SHP77 (cell line): ENCODE data around the gene TRPV5.

Source experiments
- DNase-seq, 2 experiments: peaks; one replicate each; lab custom pipeline; 2025; lab: John Stamatoyannopoulos, UW

TRPV5 gene

DNA sequence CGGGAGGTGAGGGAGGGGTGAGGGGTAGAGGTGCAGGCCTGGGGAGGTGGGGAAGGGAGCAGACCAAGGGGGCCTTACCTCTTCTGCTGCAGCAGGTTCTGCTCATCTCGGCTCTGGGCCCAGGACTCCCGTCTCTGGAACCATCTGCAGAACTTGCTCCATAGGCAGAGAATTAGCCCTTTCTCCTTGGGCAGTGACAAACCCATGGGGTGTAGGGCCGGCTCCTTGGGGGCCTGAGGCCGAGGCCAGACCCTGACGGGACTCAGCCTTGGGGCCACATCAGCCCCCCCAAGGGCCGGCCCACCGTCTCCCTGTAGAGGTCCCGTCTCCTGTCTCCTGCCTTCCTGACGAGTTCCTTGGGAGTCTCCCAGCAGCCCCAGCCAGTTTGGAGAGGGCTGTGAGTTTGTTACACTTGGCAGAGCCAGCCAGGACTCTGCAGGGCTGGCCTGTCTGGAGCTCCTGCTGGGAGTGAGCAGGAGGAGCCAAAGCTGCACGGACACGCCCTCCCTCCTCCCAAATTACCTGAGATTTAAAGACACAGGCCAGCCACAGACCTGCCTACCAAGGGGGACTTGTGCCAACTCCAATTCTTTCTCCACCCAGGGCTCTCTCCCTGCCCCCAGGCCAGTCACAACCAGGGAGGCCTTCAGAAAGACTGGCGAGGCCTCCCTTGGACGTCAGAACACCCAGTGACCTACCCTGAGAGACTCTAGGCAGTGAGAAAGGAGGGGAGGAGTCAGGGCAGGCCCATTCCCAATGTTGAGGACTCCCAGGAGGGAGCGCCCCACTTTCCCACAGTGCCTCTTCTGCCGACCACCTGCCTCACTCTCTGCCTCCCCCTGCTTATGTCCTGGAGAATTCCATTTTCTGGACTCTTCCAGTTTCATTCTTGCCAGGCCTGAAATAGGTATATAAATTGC is 48.0 kb downstream of the TRPV5 start, which contains the start of gene TRPV6:
TRPV6 (minus strand) TSS at position 435 of the 920 bp plus-strand sequence.
- no peak for DNase-seq

DNA sequence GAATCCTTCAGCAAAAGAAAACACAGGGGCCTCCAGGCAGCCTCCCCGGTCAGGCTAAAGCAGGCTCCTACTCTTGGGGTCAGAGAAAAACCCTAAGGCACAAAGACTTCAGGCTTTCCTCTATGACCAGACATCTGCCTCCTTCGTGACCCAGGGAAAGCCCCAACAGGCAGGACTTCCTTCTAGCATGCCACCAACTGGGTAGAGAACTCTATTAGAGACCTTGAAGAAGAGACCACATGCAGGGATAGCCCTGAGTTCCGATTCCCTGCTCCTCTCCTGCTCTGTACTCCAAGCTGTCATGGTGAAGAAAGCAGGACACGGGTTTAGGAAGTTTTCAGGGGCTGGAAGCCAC is 49.3 kb downstream of the TRPV5 start:
- no peak for DNase-seq

DNA sequence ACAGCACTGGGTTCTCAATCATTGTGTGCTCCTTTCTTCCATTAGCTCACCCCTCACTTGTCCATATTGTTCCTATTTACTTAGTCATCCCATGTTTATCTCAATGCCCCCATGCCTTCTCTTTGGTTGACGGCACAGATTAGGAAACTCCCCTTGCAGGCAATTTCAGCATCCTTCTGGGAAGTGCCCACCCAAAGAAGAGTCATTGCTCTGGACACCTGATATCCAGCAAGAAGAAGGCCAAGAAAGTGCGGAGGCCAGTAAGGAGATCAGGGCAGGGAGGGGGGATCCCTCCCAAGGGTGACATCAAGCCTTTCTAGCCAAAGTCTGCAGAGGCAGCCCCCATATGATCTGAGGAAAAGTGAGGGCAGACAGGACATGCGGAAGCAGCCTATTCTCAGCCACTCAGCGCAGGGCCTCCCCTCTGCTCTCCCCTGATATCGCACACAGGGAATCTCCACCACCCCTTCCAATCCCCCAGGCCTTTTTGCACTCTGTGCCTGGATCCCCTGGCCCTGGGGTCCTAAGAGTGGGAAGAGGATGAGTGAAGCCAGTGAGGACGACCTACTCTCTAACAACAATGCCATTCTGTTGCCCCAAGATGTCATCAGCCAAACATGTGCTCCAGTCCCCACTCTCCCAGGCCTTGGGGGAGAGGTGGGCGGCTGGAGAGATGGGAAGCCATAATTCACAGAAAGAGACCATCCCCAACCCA is 49.8 kb downstream of the TRPV5 start:
- no peak for DNase-seq

DNA sequence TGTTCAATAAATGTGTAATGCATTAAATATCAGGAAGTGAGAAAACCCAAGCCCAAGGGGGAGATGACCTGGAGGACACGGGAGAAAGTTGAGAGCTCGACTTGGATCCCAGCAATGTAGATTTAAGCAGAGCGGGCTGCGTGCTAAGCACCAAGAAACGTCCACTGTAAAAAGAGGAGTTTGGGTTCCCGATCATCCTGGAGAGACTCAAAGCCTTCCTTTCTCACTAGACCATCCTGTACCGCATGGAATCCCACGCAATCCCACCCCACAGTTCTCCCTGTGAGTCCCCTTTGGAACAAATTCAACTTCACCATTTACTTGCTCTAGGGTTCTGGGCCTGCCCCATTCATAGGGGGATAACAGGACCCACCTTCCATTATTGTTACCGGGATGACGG is 50.4 kb downstream of the TRPV5 start:
- no peak for DNase-seq

DNA sequence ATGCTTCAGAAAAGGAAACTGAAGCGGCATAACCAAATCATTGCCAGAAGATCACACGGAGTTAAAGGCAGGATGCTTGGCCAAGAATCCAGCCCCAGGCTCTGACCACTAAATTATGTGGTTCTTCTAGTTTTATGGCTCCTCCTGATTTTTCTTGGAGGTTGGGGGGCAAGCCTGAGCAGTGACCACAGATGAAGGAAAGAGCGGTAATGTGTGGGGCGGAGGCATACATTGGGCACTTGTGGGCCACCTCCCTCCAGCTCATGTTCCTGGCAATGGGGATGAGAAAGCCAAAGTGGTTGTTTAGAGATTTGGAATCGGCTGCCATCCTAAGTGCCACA is 51.2 kb downstream of the TRPV5 start:
- no peak for DNase-seq

DNA sequence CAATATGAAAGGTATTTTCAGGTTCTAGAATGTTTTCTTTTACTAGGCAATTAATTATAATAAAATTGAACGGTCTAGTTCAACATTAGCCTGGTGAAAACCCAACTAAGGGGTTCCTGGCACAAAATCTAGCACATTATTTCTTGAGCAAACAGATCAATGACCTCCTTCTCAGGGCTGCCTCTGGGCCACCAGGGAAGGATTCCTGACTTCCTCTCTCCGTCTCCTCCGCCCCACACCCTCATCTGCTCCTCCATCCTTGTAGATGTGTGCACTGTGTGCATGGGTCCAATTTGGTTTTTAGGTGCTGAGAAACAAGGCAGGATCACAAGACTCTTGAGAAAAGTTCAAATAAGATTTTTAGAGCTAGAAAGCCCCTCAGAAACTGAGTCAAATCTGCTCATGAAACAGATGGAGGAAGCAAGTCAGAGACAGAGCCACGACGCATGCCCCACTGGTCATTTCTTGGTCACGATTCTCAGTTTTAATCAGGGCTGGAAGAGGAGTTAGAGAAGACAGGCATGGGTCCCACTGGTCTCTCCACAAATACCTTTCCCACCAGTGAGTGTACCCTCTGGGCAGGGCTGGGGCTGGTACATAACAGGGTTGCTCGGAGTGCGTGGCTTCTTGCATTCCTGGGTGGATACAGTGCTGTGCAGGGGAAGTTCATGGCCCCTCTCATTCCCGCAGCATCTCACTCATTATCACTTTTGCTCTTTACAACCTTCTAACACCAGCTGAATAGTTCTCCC is 51.8 kb downstream of the TRPV5 start:
- DNase-seq, result no peak

DNA sequence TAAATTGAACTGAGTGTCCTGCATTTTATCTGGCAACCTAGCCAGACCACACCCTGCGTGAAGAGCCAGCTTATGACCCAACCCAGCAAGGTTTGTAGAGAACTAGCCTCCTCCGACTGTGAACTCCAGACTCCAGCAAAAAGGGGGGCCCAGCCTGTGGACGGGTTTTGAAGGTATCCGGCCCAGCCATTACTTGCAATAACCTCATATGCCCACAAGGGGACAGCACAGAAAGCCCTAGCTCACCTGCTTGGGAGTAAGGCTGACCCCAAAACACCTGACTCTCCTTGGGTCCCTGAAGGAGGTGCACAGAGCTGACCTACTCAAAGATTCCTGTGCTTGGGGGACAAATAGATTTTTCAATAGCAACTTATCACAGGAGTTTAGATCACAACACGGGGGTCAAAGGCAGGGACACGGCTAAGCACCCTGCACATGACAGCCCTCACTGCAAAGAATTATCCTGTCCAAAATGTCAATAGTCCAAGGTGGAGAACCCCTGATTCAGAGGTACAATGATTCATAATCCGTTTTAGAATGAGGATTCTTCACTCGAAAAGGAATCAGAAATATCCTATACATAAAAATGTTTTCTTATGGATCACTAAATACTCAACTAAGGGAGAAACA is 52.6 kb downstream of the TRPV5 start:
- no peak for DNase-seq

DNA sequence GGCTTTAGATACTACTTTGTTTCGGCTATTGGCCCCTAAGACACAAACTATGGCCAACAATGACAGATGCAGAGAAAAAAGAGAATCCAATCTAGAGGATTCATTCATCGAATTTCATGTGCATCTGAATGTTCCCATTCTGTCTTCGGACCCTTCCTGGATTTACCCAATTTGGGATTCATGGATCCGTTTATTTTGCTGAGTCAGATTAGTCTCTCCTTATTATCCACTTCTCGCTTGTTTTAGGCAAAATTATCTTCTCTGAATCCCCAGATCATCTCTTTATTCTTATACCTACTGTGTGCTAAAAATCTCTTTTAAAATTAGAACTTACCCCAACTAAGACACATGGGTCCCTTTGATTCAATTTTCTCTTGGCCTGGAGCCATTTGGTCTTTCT is 54.5 kb downstream of the TRPV5 start:
- no peak for DNase-seq

DNA sequence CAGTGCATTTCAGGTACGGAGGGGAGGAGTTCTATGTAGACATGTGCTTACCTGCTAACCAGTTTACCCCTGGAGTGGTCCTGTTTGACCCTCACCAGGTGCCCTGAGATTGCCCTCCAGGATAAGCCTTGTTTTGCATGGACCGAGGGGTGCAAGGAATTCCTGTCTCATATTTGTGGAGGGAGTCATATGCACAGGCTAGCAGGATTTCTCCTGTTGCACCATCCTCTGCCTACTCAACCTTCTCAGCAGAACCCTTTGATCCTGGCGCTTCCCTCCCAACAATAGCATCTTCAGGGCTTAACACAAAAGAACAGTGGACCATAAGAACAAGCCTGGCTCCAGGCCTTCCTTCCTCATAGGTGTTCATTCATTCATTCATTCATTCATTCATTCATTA is 55.2 kb downstream of the TRPV5 start:
- no peak for DNase-seq

DNA sequence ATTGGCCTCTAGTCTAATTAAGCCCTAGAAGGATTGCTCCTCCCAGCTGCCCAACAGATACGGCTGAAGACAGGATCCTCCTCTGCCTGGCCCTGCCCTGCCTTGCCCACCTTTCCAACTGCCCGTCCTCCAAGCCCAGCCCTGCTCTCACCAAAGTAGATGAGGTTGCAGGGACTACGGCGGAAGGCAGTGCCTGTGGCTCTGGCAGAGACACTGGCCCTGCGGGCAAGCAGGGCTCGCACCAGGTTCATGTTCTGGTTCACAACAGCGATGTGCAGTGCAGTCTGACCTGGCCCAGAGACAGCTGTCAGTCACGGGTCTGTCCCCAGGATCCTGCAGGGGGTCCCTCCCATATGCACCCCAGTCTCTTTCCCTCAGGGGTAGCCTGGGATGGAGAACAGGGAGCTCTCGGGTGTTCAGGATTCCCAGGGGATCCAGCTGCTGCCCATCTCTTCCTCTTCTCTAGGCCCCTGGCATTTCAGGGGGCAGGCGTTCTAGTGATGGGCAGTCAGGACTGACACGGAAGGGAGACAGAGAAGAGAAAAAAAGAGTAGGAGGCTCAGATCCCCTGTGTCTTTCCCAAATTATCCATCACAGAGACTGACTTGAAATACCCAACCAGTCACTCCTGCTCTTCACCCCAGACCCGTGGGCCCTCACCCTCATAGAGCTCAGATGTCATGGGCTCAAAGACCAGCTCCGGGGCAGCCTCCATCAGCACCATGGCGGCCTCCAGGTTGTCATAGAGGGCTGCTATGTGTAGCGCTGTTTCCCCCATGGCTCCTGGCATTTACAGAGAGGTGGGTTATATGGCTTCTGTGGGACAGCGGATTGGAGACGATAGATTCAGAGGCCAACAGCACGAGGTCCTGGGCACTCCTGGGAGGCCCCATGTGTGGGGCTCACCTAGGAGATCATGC is 56.3 kb downstream of the TRPV5 start:
- DNase-seq, result no peak

DNA sequence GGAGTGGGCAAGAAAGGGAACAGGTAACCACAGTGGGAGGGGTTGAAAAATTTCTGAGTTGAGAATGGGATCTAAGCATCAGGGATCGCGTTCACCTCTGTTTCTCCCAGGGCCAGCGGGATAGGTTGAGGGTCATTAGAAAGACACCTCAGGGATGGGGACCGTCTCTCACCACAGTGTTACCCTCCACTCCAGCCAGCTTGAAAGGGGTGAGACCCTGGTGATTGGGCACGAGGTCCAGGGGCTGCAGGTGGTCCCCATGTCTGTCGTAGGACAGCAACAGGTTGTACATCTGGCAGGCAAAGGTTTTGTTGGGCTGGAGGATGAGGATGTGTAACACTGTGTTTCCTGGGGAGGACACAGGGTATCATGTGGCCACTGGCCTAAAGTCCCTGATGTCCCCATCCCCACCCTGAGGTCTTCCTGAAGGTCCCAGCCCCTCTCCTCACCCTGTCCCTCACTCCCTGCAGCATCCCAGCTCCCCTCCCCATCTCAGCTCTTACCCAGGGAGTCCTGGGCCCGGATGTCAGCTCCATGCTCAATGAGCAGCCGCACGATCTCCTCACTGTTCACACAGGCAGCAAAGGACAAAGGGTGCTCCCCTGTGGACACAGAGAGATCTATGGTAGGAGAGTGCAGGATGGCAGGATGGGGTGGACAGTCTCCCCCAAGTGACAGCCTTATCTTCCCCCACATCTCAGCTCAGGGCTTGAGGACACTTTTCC is 57.1 kb downstream of the TRPV5 start:
- no peak for DNase-seq

DNA sequence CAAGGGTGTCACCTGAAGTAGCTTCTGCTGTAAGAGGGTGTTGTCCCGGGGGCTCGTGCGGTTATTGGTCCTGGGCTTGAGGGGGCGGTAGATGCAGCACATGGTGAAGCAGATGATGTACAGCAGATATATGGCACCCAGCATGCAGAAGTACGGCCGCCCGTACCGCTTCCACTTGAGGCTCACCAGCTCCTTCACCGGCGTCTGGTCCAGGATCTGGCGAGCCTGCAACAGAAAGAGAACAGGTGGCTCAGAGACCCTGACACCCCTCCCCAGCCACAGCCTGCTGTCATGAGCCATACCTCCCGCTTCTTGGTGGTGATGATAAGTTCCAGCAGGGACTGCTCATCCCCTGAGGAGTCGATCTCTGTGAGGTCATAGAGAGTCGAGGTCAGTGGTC is 58.1 kb downstream of the TRPV5 start:
- DNase-seq, result no peak

DNA sequence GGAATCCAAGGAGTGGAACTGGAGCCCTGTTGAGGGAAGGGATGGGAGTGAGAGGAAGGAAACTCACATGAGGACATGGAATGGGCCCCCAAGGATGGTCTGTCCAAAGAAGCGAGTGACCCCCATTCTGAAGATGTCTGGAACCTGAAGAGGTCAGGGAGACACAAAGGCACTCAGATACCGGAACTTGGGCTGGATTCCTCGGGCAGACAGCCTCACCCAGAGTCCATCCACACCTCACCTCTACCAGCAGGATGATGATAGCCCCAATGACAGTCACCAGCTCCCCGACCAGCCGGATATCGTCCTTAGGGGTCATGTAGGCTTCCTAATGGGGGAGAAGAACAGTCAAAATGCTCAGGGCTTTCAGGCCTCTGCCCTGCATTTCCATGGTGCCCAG is 58.7 kb downstream of the TRPV5 start:
- no peak for DNase-seq

DNA sequence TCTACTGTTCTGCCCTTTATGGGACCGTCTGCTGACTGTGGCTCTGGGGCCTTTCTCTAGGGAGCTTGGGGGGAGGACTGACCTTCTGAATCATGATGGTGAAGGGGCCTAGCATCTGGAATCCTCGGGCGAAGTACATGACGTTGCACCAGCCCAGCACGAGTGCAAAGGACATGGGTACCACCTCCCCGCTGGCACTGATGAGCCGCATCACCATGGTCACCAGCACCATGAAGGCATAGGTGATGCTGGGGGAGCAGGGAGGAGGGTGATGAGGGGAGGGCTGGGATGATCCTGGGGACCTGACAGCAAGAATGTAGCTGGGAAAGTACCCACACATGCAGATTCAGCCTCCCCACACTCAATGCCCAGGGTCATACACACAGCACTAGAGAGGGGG is 59.1 kb downstream of the TRPV5 start:
- no peak for DNase-seq

DNA sequence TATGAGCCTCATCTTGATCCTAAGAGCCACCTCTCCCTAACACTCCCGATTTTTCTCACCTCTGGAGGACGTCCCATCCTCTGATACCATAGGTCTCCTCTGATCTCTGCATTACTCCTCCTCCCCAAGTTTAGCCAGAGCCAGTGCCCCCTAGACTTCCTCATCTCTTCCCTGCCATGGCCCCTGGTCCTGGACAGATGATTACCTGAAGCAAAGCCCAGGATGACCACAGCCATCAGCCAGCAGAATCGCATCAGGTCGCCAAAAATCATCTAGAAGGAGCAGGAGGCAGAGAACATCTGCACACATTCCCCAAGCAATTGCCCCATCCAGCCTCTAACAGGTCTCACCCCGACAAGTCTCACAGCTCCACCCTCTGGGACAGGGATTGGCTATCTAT is 59.7 kb downstream of the TRPV5 start:
- no peak for DNase-seq

DNA sequence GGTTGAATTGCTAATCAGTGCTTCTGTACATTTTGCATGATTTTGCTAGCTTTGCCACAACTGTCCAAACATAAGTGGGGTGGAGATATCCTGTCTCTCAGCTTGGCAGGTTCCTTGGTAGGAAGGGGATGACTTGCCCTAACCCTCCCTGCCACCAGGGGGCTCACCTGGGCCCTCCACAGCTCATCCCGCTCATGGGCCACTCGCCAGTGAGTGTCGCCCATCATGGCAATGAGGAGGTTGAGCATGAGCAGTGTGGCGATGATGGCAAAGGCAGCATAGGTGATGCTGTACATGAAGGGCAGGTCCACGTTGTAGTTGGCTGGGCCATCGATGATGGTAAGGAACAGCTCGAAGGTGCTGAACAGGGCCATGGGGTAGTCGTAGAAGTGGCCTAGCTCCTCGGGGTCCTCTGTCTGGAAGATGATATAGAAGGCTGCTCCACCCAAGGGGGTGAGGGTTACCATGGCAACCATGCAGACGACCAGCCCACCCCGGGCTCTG is 60.2 kb downstream of the TRPV5 start:
- DNase-seq, result no peak

DNA sequence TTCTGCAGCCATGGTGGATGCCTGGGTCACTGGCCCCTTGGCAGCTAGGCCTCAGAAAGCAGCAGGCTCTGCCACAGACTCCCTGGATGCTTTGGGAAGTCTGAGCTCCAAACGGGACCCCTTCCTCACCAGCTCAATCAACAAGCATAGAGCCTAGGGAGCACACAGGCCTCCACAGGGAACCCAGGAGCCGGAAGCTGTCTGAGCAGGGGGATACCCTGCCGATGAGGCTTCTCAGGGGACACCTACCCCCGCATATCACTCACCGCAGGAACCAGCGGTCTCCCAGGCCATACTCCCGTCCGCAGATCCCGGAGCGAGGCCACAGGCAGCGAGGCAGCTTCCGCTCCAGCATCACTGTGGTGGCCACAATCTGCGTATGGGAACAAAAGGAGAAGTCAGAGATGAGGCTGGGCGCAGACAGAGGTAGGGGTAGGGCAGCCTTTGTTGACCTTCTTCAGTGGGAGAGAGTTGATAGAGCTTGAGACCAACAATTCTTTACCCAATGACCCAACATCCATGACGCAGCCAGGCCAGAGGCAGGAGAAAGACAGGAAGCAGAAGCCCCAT is 61.4 kb downstream of the TRPV5 start:
- no peak for DNase-seq

DNA sequence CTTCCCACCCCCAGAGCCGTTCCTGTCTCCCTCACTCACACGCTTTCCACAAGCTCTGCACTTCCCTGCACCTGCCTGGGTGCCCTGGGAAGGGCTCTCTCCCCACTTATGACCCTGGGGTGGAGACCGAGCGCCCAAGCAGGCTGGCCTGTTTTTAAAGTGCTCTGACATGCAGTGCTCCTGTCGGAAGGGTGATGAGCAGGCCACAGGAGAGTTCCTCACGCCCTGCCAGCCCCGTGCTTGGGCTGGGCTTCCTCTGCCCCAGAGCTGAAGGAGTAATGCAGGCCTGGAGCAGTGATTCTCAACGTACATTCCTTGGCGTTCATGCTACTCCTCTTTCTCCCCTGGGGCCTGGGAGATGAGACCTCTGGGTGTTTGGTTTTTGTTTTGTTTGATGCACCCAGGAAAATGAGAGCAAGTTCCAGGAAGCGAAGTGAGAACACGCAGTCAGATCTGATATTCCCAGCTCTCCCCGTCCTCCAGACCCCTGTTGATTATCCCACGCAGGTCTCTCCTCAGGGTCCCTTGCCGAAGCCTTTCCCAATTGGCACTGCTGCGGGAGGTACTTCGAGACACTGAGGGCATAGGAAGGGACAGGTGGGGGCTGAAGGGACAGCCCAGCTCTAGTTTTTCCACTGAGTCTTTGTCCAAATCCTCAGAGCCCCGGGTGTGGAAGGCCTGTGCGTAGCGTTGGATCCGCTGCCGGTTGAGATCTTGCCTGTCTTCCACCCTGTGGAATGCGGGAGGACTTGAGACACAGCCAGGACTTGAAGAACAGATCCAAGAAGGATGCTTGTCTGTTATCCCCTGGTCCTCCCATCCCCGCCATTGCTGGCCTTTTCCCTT is 62.1 kb downstream of the TRPV5 start:
- no peak for DNase-seq
